Mucosa of rectum (tissue), 2 donors: Measurements from ENCODE around the gene FOXK1.

ENCODE experiments used
- H3K27ac ChIP-seq, 2 donors: one replicate each; pipeline ENCODE4 v1.7.0; 2013; ENCODE audit warnings: inconsistent platforms in 2 of 2, low read depth in 2 of 2, low read length in 2 of 2
- H3K27me3 ChIP-seq, 2 donors: one replicate each; pipeline ENCODE4 v1.7.0; 2013; ENCODE audit warnings: low read length in 2 of 2; ENCODE audit not compliant: control insufficient read depth in 2 of 2, insufficient read depth in 2 of 2
- H3K36me3 ChIP-seq, 2 donors: one replicate each; pipeline ENCODE4 v1.7.0; 2013; ENCODE audit warnings: low read length in 2 of 2; ENCODE audit not compliant: control insufficient read depth in 2 of 2, insufficient read depth in 2 of 2
- H3K4me1 ChIP-seq, 2 donors: one replicate each; pipeline ENCODE4 v1.7.0; 2013; ENCODE audit warnings: low read length in 2 of 2, mild to moderate bottlenecking in 1 of 2; ENCODE audit not compliant: control insufficient read depth in 2 of 2, insufficient read depth in 2 of 2
- H3K4me3 ChIP-seq, 2 donors: one replicate each; pipeline ENCODE4 v1.7.0; 2013; ENCODE audit warnings: low read length in 2 of 2
- H3K9ac ChIP-seq, 2 donors: one replicate each; pipeline ENCODE4 v1.7.0; 2013; ENCODE audit warnings: low read length in 2 of 2, low read depth in 1 of 2, mild to moderate bottlenecking in 1 of 2
- H3K9me3 ChIP-seq, 2 donors: one replicate each; pipeline ENCODE4 v1.7.0; 2013; ENCODE audit warnings: low read length in 2 of 2; ENCODE audit not compliant: control insufficient read depth in 2 of 2
- donor health status: healthy.
- donor health status: Normal muscosa, but diverticular disease.

Gene FOXK1

GRCh38 chr7:4693749-4694148 is 11.7 kb downstream of the FOXK1 start:
- no peaks in the 10 kb centered on the region for H3K9me3 ChIP-seq
- H3K4me1 ChIP-seq: peaks cover 3 to 5% of the 10 kb centered on the region in 2 donors
- H3K36me3 ChIP-seq: peaks cover 0 to 4% of the 10 kb centered on the region in 2 donors
- H3K4me3 ChIP-seq: no peak overlapping the region
- H3K27ac ChIP-seq: no peak overlapping the region
- no peak overlapping the region for H3K9ac ChIP-seq
- H3K27me3 ChIP-seq: no peaks in the 10 kb centered on the region

- H3K9ac ChIP-seq: no peak overlapping the region
- H3K4me1 ChIP-seq: peaks cover 3 to 5% of the 10 kb centered on the region in 2 donors
- no peaks in the 10 kb centered on the region for H3K27me3 ChIP-seq
- peak overlapping the region in 1 of 2 donors; percentile 3 for H3K27ac ChIP-seq
- no peaks in the 10 kb centered on the region for H3K9me3 ChIP-seq
- peaks cover 0 to 4% of the 10 kb centered on the region in 2 donors for H3K36me3 ChIP-seq
- H3K4me3 ChIP-seq: no peak overlapping the region
Measured at GRCh38 chr7:4694305-4694704, 12.2 kb downstream of the FOXK1 start.

GRCh38 chr7:4698707-4699275 is 16.7 kb downstream of the FOXK1 start:
- no peak overlapping the region for H3K4me3 ChIP-seq
- H3K9me3 ChIP-seq: no peaks in the 10 kb centered on the region
- H3K9ac ChIP-seq: no peak overlapping the region
- H3K27ac ChIP-seq: no peak overlapping the region
- H3K4me1 ChIP-seq: peaks cover 0 to 2% of the 10 kb centered on the region in 2 donors
- peaks cover 0 to 4% of the 10 kb centered on the region in 2 donors for H3K36me3 ChIP-seq
- H3K27me3 ChIP-seq: no peaks in the 10 kb centered on the region

- Histone ChIP-seq H3K4me1 (peaks cover 0 to 2% of the 10 kb centered on the region in 2 donors), H3K27ac (no peak overlapping the region), H3K27me3 (no peaks in the 10 kb centered on the region), H3K9me3 (no peaks in the 10 kb centered on the region), H3K36me3 (peaks cover 0 to 4% of the 10 kb centered on the region in 2 donors), H3K4me3 (no peak overlapping the region), H3K9ac (no peak overlapping the region)
Measured at GRCh38 chr7:4699841-4700240, 17.7 kb downstream of the FOXK1 start.

- H3K36me3 ChIP-seq: peaks cover 0 to 4% of the 10 kb centered on the region in 2 donors
- no peak overlapping the region for H3K27ac ChIP-seq
- no peak overlapping the region for H3K9ac ChIP-seq
- no peak overlapping the region for H3K4me3 ChIP-seq
- no peaks in the 10 kb centered on the region for H3K9me3 ChIP-seq
- peaks cover 0 to 2% of the 10 kb centered on the region in 2 donors for H3K4me1 ChIP-seq
- no peaks in the 10 kb centered on the region for H3K27me3 ChIP-seq
Measured at GRCh38 chr7:4700577-4701235, 18.6 kb downstream of the FOXK1 start.

- H3K27ac ChIP-seq: no peak overlapping the region
- no peaks in the 10 kb centered on the region for H3K36me3 ChIP-seq
- no peaks in the 10 kb centered on the region for H3K27me3 ChIP-seq
- H3K4me3 ChIP-seq: no peak overlapping the region
- H3K4me1 ChIP-seq: peaks cover 0 to 2% of the 10 kb centered on the region in 2 donors
- H3K9me3 ChIP-seq: no peaks in the 10 kb centered on the region
- no peak overlapping the region for H3K9ac ChIP-seq
Measured at GRCh38 chr7:4702961-4703512, 20.9 kb downstream of the FOXK1 start.

GRCh38 chr7:4703532-4703931 is 21.4 kb downstream of the FOXK1 start:
- Histone ChIP-seq H3K4me3 (no peak overlapping the region), H3K4me1 (peaks cover 0 to 2% of the 10 kb centered on the region in 2 donors), H3K27me3 (no peaks in the 10 kb centered on the region), H3K27ac (no peak overlapping the region), H3K9ac (no peak overlapping the region), H3K9me3 (no peaks in the 10 kb centered on the region), H3K36me3 (no peaks in the 10 kb centered on the region)

GRCh38 chr7:4706384-4707216 is 24.5 kb downstream of the FOXK1 start:
- no peak overlapping the region for H3K4me3 ChIP-seq
- no peaks in the 10 kb centered on the region for H3K9me3 ChIP-seq
- H3K4me1 ChIP-seq: peaks cover 0 to 2% of the 10 kb centered on the region in 2 donors
- H3K27ac ChIP-seq: no peak overlapping the region
- H3K9ac ChIP-seq: no peak overlapping the region
- no peaks in the 10 kb centered on the region for H3K27me3 ChIP-seq
- no peaks in the 10 kb centered on the region for H3K36me3 ChIP-seq

- H3K9ac ChIP-seq: no peak overlapping the region
- no peaks in the 10 kb centered on the region for H3K27me3 ChIP-seq
- no peaks in the 10 kb centered on the region for H3K9me3 ChIP-seq
- H3K36me3 ChIP-seq: no peaks in the 10 kb centered on the region
- no peak overlapping the region for H3K27ac ChIP-seq
- H3K4me1 ChIP-seq: peaks cover 4 to 5% of the 10 kb centered on the region in 2 donors
- H3K4me3 ChIP-seq: no peak overlapping the region
Measured at GRCh38 chr7:4707217-4707741, 25.2 kb downstream of the FOXK1 start.
